ENCODE data around the gene STX3. TPM values are rescaled to one million over a fixed set of nuclear protein-coding genes. Genes with fewer than 3 reads are reported as not detected.

Gene STX3
- total and polyA plus RNA-seq, 2 of the 4 experiments (the other 2 are of a cell fraction), result 5.0 to 5.4 TPM

- ChIA-PET POLR2A (ENCODE audit: unreplicated experiment) (no interaction called here), CTCF (no interaction called here)
- no peak overlapping the region for H2BK20ac ChIP-seq (ENCODE audit: low read depth, low read length)
- H3K14ac ChIP-seq (replicated peaks; ENCODE audit: low read depth, low read length), result no peak overlapping the region
- no peak overlapping the region for H4K91ac ChIP-seq (ENCODE audit: insufficient read depth, low read depth, low read length)
- WGBS, 2 experiments (ENCODE audit: extremely low coverage in 2 of 2, insufficient read length in 1 of 2), result no CpG with 5 or more reads among the region's 1 CpG
- H3K36me3 ChIP-seq (ENCODE audit: control insufficient read depth, insufficient read depth, low read length), result no peaks in the 10 kb centered on the region; the same call in 1 of the 2 replicates
- no peak overlapping the region for H2AK9ac ChIP-seq (replicated peaks; ENCODE audit: low read depth, low read length, poor library complexity)
- no peaks in the 10 kb centered on the region; the same call in 1 of the 2 replicates for H3K9me1 ChIP-seq (ENCODE audit: insufficient read depth, low read length)
- H2BK5ac ChIP-seq (ENCODE audit: low read depth, low read length, poor library complexity, severe bottlenecking), result no peak overlapping the region
- no peak for TF ChIP-seq CEBPB (IDR thresholded peaks at IDR 0.05; ENCODE audit: low read depth, low read length)
- no peak for TF ChIP-seq NFE2L2 (IDR thresholded peaks at IDR 0.05; ENCODE audit: low read depth, low read length)
- no peak for TF ChIP-seq CHD1 (IDR thresholded peaks at IDR 0.05; ENCODE audit: low read depth, low read length)
- TF ChIP-seq, protein P1, sequence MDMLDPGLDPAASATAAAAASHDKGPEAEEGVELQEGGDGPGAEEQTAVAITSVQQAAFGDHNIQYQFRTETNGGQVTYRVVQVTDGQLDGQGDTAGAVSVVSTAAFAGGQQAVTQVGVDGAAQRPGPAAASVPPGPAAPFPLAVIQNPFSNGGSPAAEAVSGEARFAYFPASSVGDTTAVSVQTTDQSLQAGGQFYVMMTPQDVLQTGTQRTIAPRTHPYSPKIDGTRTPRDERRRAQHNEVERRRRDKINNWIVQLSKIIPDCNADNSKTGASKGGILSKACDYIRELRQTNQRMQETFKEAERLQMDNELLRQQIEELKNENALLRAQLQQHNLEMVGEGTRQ (IDR thresholded peaks at IDR 0.05; ENCODE audit: low read depth, low read length), result no peak
- no peak for TF ChIP-seq CTCF (conservative IDR thresholded peaks at IDR 0.05; ENCODE audit: low read depth, low read length)
- TF ChIP-seq RCOR1 (IDR thresholded peaks at IDR 0.05; ENCODE audit: insufficient replicate concordance, low read length), result no peak
- TF ChIP-seq BHLHE40 (IDR thresholded peaks at IDR 0.05; ENCODE audit: low read depth, low read length), result no peak
- no peak for TF ChIP-seq MAFK (IDR thresholded peaks at IDR 0.05; ENCODE audit: low read depth, low read length)
- no peak for TF ChIP-seq MXI1 (IDR thresholded peaks at IDR 0.05; ENCODE audit: borderline replicate concordance, low read depth, low read length)
- no peak for TF ChIP-seq ELK1 (IDR thresholded peaks at IDR 0.05; ENCODE audit: borderline replicate concordance, low read depth, low read length)
- no peak for TF ChIP-seq RAD21 (IDR thresholded peaks at IDR 0.05; ENCODE audit: low read length)
- TF ChIP-seq SMC3 (IDR thresholded peaks at IDR 0.05; ENCODE audit: low read depth, low read length), result no peak
- no peak for TF ChIP-seq MAZ (IDR thresholded peaks at IDR 0.05; ENCODE audit: borderline replicate concordance, low read depth, low read length)
- no peak for TF ChIP-seq FOS (IDR thresholded peaks at IDR 0.05; ENCODE audit: low read depth, low read length)
- H4K8ac ChIP-seq (ENCODE audit: low read depth in 2 of 2, low read length in 2 of 2), result no peak overlapping the region
- no peak overlapping the region for H2BK120ac ChIP-seq (ENCODE audit: low read depth, low read length)
- no TSS peak for BruUV-seq (replicated peaks)
- no peak overlapping the region for H3K9ac ChIP-seq (ENCODE audit: low read depth, low read length)
- no peaks in the 10 kb centered on the region for H4K20me1 ChIP-seq (ENCODE audit: insufficient read depth, low read length)
- no peak overlapping the region for H3K4me2 ChIP-seq (ENCODE audit: low read depth, low read length)
- intact Hi-C loops (cut with micrococcal nuclease), result no loop called here
- H3K4me3 ChIP-seq (ENCODE audit: insufficient read depth, low read depth, low read length), result no peak overlapping the region
- H3K27me3 ChIP-seq (ENCODE audit: control insufficient read depth, insufficient read depth, low read length), result no peaks in the 10 kb centered on the region
- ATAC-seq (ENCODE audit: low read depth) (no peak), DNase-seq (no peak)
- in situ Hi-C loops (cut with MboI; ENCODE audit: low sequenced_read_pairs), result no loop called here
- H2BK15ac ChIP-seq (ENCODE audit: low read depth, low read length), result no peak overlapping the region
- no peak overlapping the region for H3K27ac ChIP-seq (ENCODE audit: insufficient read depth, low read length)
- no peaks in the 10 kb centered on the region for H3K79me1 ChIP-seq (ENCODE audit: low read depth in 1 of 2, low read length in 2 of 2)
- H3K9me3 ChIP-seq (ENCODE audit: control insufficient read depth, insufficient read depth, low read length), result no peaks in the 10 kb centered on the region
- no peak overlapping the region for H3K56ac ChIP-seq (ENCODE audit: extremely low read depth, insufficient read depth, low read length)
- H3K4ac ChIP-seq (ENCODE audit: low read depth, low read length), result no peak overlapping the region
- dilution Hi-C loops (cut with HindIII; ENCODE audit: low sequenced_read_pairs, unreplicated experiment), result no loop called here
- no peak overlapping the region for H2AFZ ChIP-seq (replicated peaks; ENCODE audit: low read length, poor library complexity)
- H3K18ac ChIP-seq (ENCODE audit: low read depth, low read length), result no peak overlapping the region
- H2AK5ac ChIP-seq (ENCODE audit: low read depth, low read length), result no peak overlapping the region
- H3K23ac ChIP-seq (ENCODE audit: low read depth, low read length), result no peak overlapping the region
- H3K4me1 ChIP-seq (ENCODE audit: control insufficient read depth, insufficient read depth, low read length), result peaks cover 2% of the 10 kb centered on the region; the same call in 1 of the 2 replicates
- H4K5ac ChIP-seq (ENCODE audit: low read depth, low read length), result no peak overlapping the region
Observed at GRCh38 chr11:59779487-59779886, 24.3 kb downstream of the STX3 start.
